HepG2 (cell line): ENCODE results near the gene PLA2G4D. TPM values are rescaled to one million over a fixed set of nuclear protein-coding genes. Genes with fewer than 3 reads are reported as not detected.

Experiments
- ATAC-seq: fragments of 200-7000 bp; cut with Tn5 transposase; 3 replicates; pipeline ENCODE4 v1.9.1; 2020; ENCODE audit warnings: mild to moderate bottlenecking, moderate library complexity
- BruUV-seq: library from RNA; stranded (reverse); fragments of 400-500 nt; replicated peaks from 2 replicates; lab custom pipeline; 2021; lab: Mats Ljungman, UMichigan
- CTCF ChIA-PET: fragments of 300-600 bp; formaldehyde crosslinking; extraction: SDS; loops from one replicate; lab custom pipeline; 2021; ENCODE audit warnings: low total read pairs, inconsistent platforms, low intra/inter-chr PET ratio; lab: Yijun Ruan, JAX
- POLR2A ChIA-PET: fragments of 350-600 bp; sonication (Branson Sonifier 250); formaldehyde crosslinking; loops from one replicate; lab custom pipeline; 2020; ENCODE audit warnings: antibody characterized with exemption, inconsistent platforms; lab: Yijun Ruan, JAX
- DNase-seq: peaks from one replicate; pipeline ENCODE4 v3.0.0-alpha.2; 2015; ENCODE audit warnings: low spot score
- FAIRE-seq: peaks from 3 replicates; lab custom pipeline; 2011; peaks lifted over from hg19 to GRCh38; lab: Jason Lieb, UNC
- H2AFZ ChIP-seq: one replicate; pipeline ENCODE4 v1.6.1; 2011; ENCODE audit warnings: low read length, inconsistent platforms
- H3K27ac ChIP-seq: fragments of 300-600 bp; 3 replicates; pipeline ENCODE4 v1.8.0; 2011; ENCODE audit warnings: mixed run types, mild to moderate bottlenecking, mixed read lengths, low read length, inconsistent platforms; ENCODE audit not compliant: insufficient read depth; ENCODE audit errors: extremely low read length
- H3K27me3 ChIP-seq, 2 experiments: fragments of 200-600 bp in 1 of 2; 2 replicates in 1 of 2; 3 replicates in 1 of 2; pipeline versions ENCODE4 v1.6.0 to v1.8.0; 2011; ENCODE audit warnings: low read length in 2 of 2, mild to moderate bottlenecking in 2 of 2, moderate library complexity in 2 of 2, inconsistent platforms in 1 of 2; ENCODE audit not compliant: insufficient read depth in 2 of 2, control insufficient read depth in 1 of 2
- H3K36me3 ChIP-seq, 2 experiments: fragments of 200-600 bp in 1 of 2; replicated peaks in 1 of 2; 2 replicates in 1 of 2; 3 replicates in 1 of 2; pipeline versions ENCODE4 v1.5.1 to v1.8.0; 2011; ENCODE audit warnings: low read length in 2 of 2, inconsistent platforms in 1 of 2; ENCODE audit not compliant: insufficient read depth in 2 of 2, control insufficient read depth in 1 of 2
- H3K4me1 ChIP-seq: 2 replicates; pipeline ENCODE4 v1.5.1; 2012; ENCODE audit warnings: low read length, inconsistent platforms; ENCODE audit not compliant: insufficient read depth
- H3K4me2 ChIP-seq: 2 replicates; pipeline ENCODE4 v1.6.0; 2011; ENCODE audit warnings: low read depth, low read length, inconsistent platforms
- H3K4me3 ChIP-seq, 3 experiments: fragments of 200-600 bp in 1 of 3; sonication (generic), shearing (Covaris generic) in 1 of 3; replicated peaks in 1 of 3; 2 replicates each; pipeline ENCODE4 v1.5.1; 2011 to 2016; ENCODE audit warnings: low read length in 3 of 3, inconsistent platforms in 2 of 3, low read depth in 2 of 3, mild to moderate bottlenecking in 2 of 3, control low read depth in 1 of 3, mixed read lengths in 1 of 3; ENCODE audit not compliant: insufficient read depth in 1 of 3
- H3K79me2 ChIP-seq: one replicate; pipeline ENCODE4 v1.6.1; 2011; ENCODE audit warnings: low read length, inconsistent platforms; ENCODE audit not compliant: insufficient read depth
- H3K9ac ChIP-seq: 2 replicates; pipeline ENCODE4 v1.6.0; 2011; ENCODE audit warnings: mild to moderate bottlenecking, low read depth, low read length, inconsistent platforms; ENCODE audit not compliant: insufficient read depth
- H3K9me3 ChIP-seq: 2 replicates; pipeline ENCODE4 v1.5.1; 2012; ENCODE audit warnings: mild to moderate bottlenecking, low read length
- H4K20me1 ChIP-seq: 2 replicates; pipeline ENCODE4 v1.6.0; 2011; ENCODE audit warnings: inconsistent platforms, mild to moderate bottlenecking, low read length, moderate library complexity; ENCODE audit not compliant: insufficient read depth
- MTA1 ChIP-seq: sonication (generic); formaldehyde crosslinking; IDR thresholded peaks from 2 replicates; pipeline ENCODE4 v1.4.0; 2020; ENCODE audit warnings: missing genetic modification reagents, mild to moderate bottlenecking, borderline replicate concordance
- NR3C1 ChIP-seq: sonication (generic); formaldehyde crosslinking; IDR thresholded peaks from 2 replicates; pipeline ENCODE4 v1.4.0; 2020; ENCODE audit warnings: missing genetic modification reagents
- REPIN1 ChIP-seq: sonication (generic); formaldehyde crosslinking; IDR thresholded peaks from 2 replicates; pipeline ENCODE4 v1.8.0; 2022; ENCODE audit warnings: missing genetic modification reagents, low read depth, mild to moderate bottlenecking, borderline replicate concordance
- RXRB ChIP-seq: IDR thresholded peaks from 2 replicates; pipeline ENCODE4 v1.6.1; 2016; ENCODE audit warnings: borderline replicate concordance, missing genetic modification reagents, missing compliant biosample characterization
- SMYD3 ChIP-seq: sonication (generic); formaldehyde crosslinking; IDR thresholded peaks from 2 replicates; pipeline ENCODE4 v1.8.1; 2023; ENCODE audit warnings: mild to moderate bottlenecking, missing genetic modification reagents
- THAP8 ChIP-seq: sonication (generic); formaldehyde crosslinking; IDR thresholded peaks from 2 replicates; pipeline ENCODE4 v1.5.1; 2020; ENCODE audit warnings: missing genetic modification reagents, mild to moderate bottlenecking, borderline replicate concordance
- ZBTB46 ChIP-seq: sonication (generic); formaldehyde crosslinking; IDR thresholded peaks from 2 replicates; pipeline ENCODE4 v1.4.0; 2020; ENCODE audit warnings: mild to moderate bottlenecking, missing genetic modification reagents, borderline replicate concordance
- ZNF296 ChIP-seq: sonication (generic); formaldehyde crosslinking; conservative IDR thresholded peaks from 2 replicates; pipeline ENCODE4 v1.5.0; 2020; ENCODE audit warnings: mild to moderate bottlenecking, missing genetic modification reagents
- ZNF614 ChIP-seq: IDR thresholded peaks from 2 replicates; pipeline ENCODE4 v1.6.1; 2018; ENCODE audit warnings: missing biosample characterization, missing genetic modification reagents, inconsistent platforms, borderline replicate concordance
- ZNF687 ChIP-seq: sonication (generic); formaldehyde crosslinking; IDR thresholded peaks from 2 replicates; pipeline ENCODE4 v1.5.1; 2020; ENCODE audit warnings: mild to moderate bottlenecking, missing genetic modification reagents, moderate library complexity
- WGBS: methylation state at CpG from one replicate; pipeline ENCODE4 v1.1.6; 2017; ENCODE audit warnings: low lambda C conversion rate; 5-methylcytosine and 5-hydroxymethylcytosine counted together
- in situ Hi-C: cut with HindIII; loops from 2 replicates; pipeline ENCODE4 v1.10.0; 2017; ENCODE audit warnings: low pct_unique_long_range_greater_than_20kb; ENCODE audit not compliant: extremely low pct_ligation_motif_present
- intact Hi-C: fragments of 100-400 bp; cut with micrococcal nuclease; formaldehyde crosslinking; loops from one replicate; pipeline ENCODE4 v1.10.0; 2022; ENCODE audit not compliant: unreplicated experiment
- polyA plus RNA-seq, 8 experiments: library from polyadenylated mRNA; depleted of rRNA in 3 of 8; stranded (reverse) in 7 of 8; unstranded in 1 of 8; fragments of >200 nt; fragmentation: Illumina TruSeq in 4 of 8; extraction: Trizol in 4 of 8; gene quantifications; 2 replicates each; pipeline versions ENCODE4 v1.2.1 to v1.2.3, GENCODE V29; 2011 to 2016; ENCODE audit warnings: low read depth in 4 of 8, missing spikeins in 1 of 8, mixed read lengths in 1 of 8; ENCODE audit not compliant: insufficient read depth in 1 of 8
- total RNA-seq, 5 experiments: library from RNA; depleted of rRNA; stranded (reverse); fragments of >200 nt; fragmentation: Illumina TruSeq; extraction: Trizol; gene quantifications; 2 replicates each; pipeline ENCODE4 v1.2.3, GENCODE V29; 2016; ENCODE audit warnings: low read depth in 1 of 5

PLA2G4D gene
- total and polyA plus RNA-seq, 2 of the 13 experiments (the other 11 are each of a cell fraction or from before 2014, with no cell fraction given), result 0.04 to 0.21 TPM

GRCh38 chr15:42106288-42106687 is 11.9 kb upstream of the PLA2G4D start:
- no peak overlapping the region for H3K4me2 ChIP-seq
- CTCF ChIA-PET, result no interaction called here
- TF ChIP-seq THAP8 (CRISPR knock-in tag), result no peak
- TF ChIP-seq REPIN1 (CRISPR knock-in tag), result no peak
- TF ChIP-seq, all 625 proteins: peak for 0
- POLR2A ChIA-PET, result no interaction called here
- intact Hi-C loops, result no loop called here
- in situ Hi-C loops, result no loop called here
- peaks cover 28% of the 10 kb centered on the region for H3K4me1 ChIP-seq
- no peaks in the 10 kb centered on the region for H3K9me3 ChIP-seq
- BruUV-seq, result no TSS peak
- H3K79me2 ChIP-seq, result no peaks in the 10 kb centered on the region
- no peaks in the 10 kb centered on the region for H3K36me3 ChIP-seq
- no peak overlapping the region for H3K9ac ChIP-seq
- no peaks in the 10 kb centered on the region for H4K20me1 ChIP-seq
- no peak overlapping the region for H3K4me3 ChIP-seq
- FAIRE-seq, result no peak
- H2AFZ ChIP-seq, result no peak overlapping the region
- H3K27me3 ChIP-seq, result peaks cover 1 to 8% of the 10 kb centered on the region in 2 experiments; a peak in 4 of 5 replicates
- 11% methylated on average over 5 of the region's 5 CpGs for WGBS
- ATAC-seq, result peak; percentile 40; the same call in 1 of the 3 replicates
- DNase-seq, result no peak
- H3K27ac ChIP-seq, result no peak overlapping the region

GRCh38 chr15:42104095-42104891 is 9.9 kb upstream of the PLA2G4D start:
- Histone ChIP-seq H3K9ac (no peak overlapping the region), H3K27me3 (peaks cover 1 to 8% of the 10 kb centered on the region in 2 experiments; a peak in 4 of 5 replicates), H2AFZ (no peak overlapping the region), H3K36me3 (no peaks in the 10 kb centered on the region), H3K4me2 (no peak overlapping the region; the same call in 1 of the 2 replicates), H3K4me3 (no peak overlapping the region), H3K27ac (no peak overlapping the region), H3K4me1 (peaks cover 43% of the 10 kb centered on the region), H3K9me3 (no peaks in the 10 kb centered on the region), H3K79me2 (no peaks in the 10 kb centered on the region), H4K20me1 (no peaks in the 10 kb centered on the region)
- ATAC-seq, result peak; percentile 66
- POLR2A ChIA-PET, result no interaction called here
- BruUV-seq, result no TSS peak
- no peak for DNase-seq
- CTCF ChIA-PET, result no interaction called here
- 23% methylated on average over 11 of the region's 11 CpGs for WGBS
- intact Hi-C loops, result no loop called here
- in situ Hi-C loops, result no loop called here
- FAIRE-seq, result no peak
- no peak for TF ChIP-seq NR3C1 (CRISPR knock-in tag)
- TF ChIP-seq RXRB (CRISPR knock-in tag), result no peak
- TF ChIP-seq SMYD3 (CRISPR knock-in tag), result no peak
- no peak for TF ChIP-seq ZNF614 (CRISPR knock-in tag)
- TF ChIP-seq ZNF687 (CRISPR knock-in tag), result peak; percentile 20; the same call in 1 of the 2 replicates
- TF ChIP-seq MTA1, result no peak
- no peak for TF ChIP-seq ZBTB46 (CRISPR knock-in tag)
- no peak for TF ChIP-seq ZNF296
